Endothelial cell (in vitro differentiated cells): ENCODE data around the gene LRRC74A. TPM values are rescaled to one million over a fixed set of nuclear protein-coding genes. Genes with fewer than 3 reads are reported as not detected.

Experiments
- DNase-seq: peaks from one replicate; pipeline ENCODE4 v3.0.0; 2021; ENCODE audit warnings: low spot score
- H3K27ac Mint-ChIP-seq: one replicate; pipeline ENCODE4 v1.8.0; 2021; ENCODE audit warnings: mixed read lengths, inconsistent platforms; ENCODE audit not compliant: unreplicated experiment
- H3K27me3 Mint-ChIP-seq: one replicate; pipeline ENCODE4 v1.8.0; 2021; ENCODE audit warnings: mild to moderate bottlenecking, moderate library complexity, mixed read lengths, inconsistent platforms; ENCODE audit not compliant: unreplicated experiment
- H3K36me3 Mint-ChIP-seq: one replicate; pipeline ENCODE4 v1.8.0; 2021; ENCODE audit warnings: mild to moderate bottlenecking, low read depth, mixed read lengths, inconsistent platforms; ENCODE audit not compliant: unreplicated experiment
- H3K4me1 Mint-ChIP-seq: one replicate; pipeline ENCODE4 v1.8.0; 2021; ENCODE audit warnings: mild to moderate bottlenecking, mixed read lengths, inconsistent platforms; ENCODE audit not compliant: unreplicated experiment
- H3K4me3 Mint-ChIP-seq: one replicate; pipeline ENCODE4 v1.8.0; 2021; ENCODE audit warnings: mild to moderate bottlenecking, mixed read lengths, inconsistent platforms; ENCODE audit not compliant: unreplicated experiment
- H3K9me3 Mint-ChIP-seq: one replicate; pipeline ENCODE4 v1.8.0; 2021; ENCODE audit warnings: mixed read lengths, inconsistent platforms; ENCODE audit not compliant: unreplicated experiment
- total RNA-seq: library from RNA; stranded (reverse); fragmentation: NEBNext Ultra II Directional; extraction: Animal tissue kit (Norgen Biotek cat#: 25700); gene quantifications from one replicate; pipeline ENCODE4 v1.2.1, GENCODE V29; 2021; ENCODE audit not compliant: unreplicated experiment
- TF ChIP-seq, protein P1 (sequence below): fragments of 200-600 bp; sonication (generic); IDR thresholded peaks from one replicate; pipeline ENCODE4 v1.5.0; 2021; ENCODE audit warnings: antibody characterized with exemption; ENCODE audit not compliant: unreplicated experiment

Gene LRRC74A
- total RNA-seq, 1 donor from 2014 or later, result not detected

DNA sequence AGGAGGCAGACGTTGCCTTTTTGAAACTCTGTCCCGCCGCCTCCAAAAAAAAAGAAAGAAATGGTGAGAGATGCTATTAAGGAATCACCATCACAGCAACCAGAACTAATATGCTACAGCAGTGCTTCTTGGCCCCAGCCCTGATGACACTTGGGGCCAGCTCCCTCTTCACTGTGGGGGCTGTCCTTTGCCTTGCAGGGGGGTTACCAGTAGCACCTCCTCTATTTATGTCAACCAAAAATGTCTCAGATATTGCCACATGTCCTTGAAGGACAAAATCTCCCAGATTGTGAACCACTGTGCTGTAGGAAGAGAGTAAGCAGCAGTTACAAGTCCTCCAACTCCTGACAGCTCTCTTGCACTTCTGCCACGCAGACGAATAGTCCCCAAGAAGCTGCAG, 76.4 kb downstream of the LRRC74A start:
- Mint-ChIP-seq H3K27me3 (peaks cover 5% of the 10 kb centered on the region), H3K4me3 (no peak overlapping the region), H3K4me1 (no peaks in the 10 kb centered on the region), H3K9me3 (no peaks in the 10 kb centered on the region), H3K36me3 (peaks cover 6% of the 10 kb centered on the region), H3K27ac (no peak overlapping the region)
- no peak for DNase-seq
- TF ChIP-seq, protein P1, sequence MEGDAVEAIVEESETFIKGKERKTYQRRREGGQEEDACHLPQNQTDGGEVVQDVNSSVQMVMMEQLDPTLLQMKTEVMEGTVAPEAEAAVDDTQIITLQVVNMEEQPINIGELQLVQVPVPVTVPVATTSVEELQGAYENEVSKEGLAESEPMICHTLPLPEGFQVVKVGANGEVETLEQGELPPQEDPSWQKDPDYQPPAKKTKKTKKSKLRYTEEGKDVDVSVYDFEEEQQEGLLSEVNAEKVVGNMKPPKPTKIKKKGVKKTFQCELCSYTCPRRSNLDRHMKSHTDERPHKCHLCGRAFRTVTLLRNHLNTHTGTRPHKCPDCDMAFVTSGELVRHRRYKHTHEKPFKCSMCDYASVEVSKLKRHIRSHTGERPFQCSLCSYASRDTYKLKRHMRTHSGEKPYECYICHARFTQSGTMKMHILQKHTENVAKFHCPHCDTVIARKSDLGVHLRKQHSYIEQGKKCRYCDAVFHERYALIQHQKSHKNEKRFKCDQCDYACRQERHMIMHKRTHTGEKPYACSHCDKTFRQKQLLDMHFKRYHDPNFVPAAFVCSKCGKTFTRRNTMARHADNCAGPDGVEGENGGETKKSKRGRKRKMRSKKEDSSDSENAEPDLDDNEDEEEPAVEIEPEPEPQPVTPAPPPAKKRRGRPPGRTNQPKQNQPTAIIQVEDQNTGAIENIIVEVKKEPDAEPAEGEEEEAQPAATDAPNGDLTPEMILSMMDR, result no peak

GRCh38 chr14:76904100-76904739, 78.0 kb downstream of the LRRC74A start:
- TF ChIP-seq, protein P1, result no peak
- H3K27ac Mint-ChIP-seq, result no peak overlapping the region
- peaks cover 6% of the 10 kb centered on the region for H3K36me3 Mint-ChIP-seq
- H3K27me3 Mint-ChIP-seq, result peaks cover 6% of the 10 kb centered on the region
- H3K4me3 Mint-ChIP-seq, result no peak overlapping the region
- no peak for DNase-seq
- no peaks in the 10 kb centered on the region for H3K4me1 Mint-ChIP-seq
- H3K9me3 Mint-ChIP-seq, result no peaks in the 10 kb centered on the region

GRCh38 chr14:76904740-76905569, 78.7 kb downstream of the LRRC74A start:
- no peak for DNase-seq
- Mint-ChIP-seq H3K27ac (no peak overlapping the region), H3K4me1 (no peaks in the 10 kb centered on the region), H3K27me3 (peaks cover 6% of the 10 kb centered on the region), H3K4me3 (no peak overlapping the region), H3K36me3 (peaks cover 6% of the 10 kb centered on the region), H3K9me3 (no peaks in the 10 kb centered on the region)
- TF ChIP-seq, protein P1, result no peak

DNA sequence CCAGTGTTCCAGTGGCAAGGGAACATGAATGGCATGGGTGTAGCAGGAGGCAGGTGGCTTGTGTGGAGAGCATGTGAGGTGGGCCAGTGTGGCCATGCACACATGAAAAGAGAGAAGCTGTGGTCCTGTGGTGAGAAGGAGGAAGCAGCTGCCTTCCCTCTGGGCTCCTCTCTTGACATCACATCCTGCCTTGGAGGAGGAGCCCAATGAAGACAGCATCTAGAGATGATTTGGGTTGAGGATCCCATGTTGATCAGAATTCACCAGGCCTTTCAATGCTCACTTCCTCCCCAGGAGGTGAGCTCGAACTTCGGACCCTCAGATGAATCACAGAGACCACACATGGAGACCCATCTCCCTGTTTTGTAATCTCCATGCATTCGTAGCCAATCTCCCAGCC, 82.6 kb downstream of the LRRC74A start:
- TF ChIP-seq, protein P1, result no peak
- H3K27me3 Mint-ChIP-seq, result peaks cover 2% of the 10 kb centered on the region
- no peak for DNase-seq
- H3K4me1 Mint-ChIP-seq, result no peaks in the 10 kb centered on the region
- no peak overlapping the region for H3K27ac Mint-ChIP-seq
- H3K36me3 Mint-ChIP-seq, result no peaks in the 10 kb centered on the region
- H3K9me3 Mint-ChIP-seq, result no peaks in the 10 kb centered on the region
- no peak overlapping the region for H3K4me3 Mint-ChIP-seq

DNA sequence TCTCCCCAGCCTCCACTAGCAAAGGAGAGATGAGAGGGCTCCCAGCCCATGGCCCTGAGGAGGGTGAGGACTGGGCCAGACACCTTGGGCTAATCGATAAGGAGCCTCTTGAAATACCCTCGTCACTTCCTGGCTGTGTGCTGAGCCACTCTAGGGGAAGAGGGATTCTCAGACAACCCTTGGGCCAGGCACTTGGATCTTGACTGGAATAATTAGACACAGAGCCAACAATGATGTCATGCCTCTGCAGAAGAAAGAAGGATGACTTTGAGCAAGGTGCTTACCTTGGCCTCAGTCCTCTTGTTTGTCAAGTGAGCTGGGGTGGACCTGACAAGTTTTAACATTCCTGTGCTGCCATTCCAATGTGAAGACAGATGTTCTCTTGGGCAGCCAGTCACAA, 83.1 kb downstream of the LRRC74A start:
- peaks cover 2% of the 10 kb centered on the region for H3K27me3 Mint-ChIP-seq
- no peak overlapping the region for H3K27ac Mint-ChIP-seq
- no peak overlapping the region for H3K4me3 Mint-ChIP-seq
- no peaks in the 10 kb centered on the region for H3K36me3 Mint-ChIP-seq
- DNase-seq, result no peak
- TF ChIP-seq, protein P1, result no peak
- no peaks in the 10 kb centered on the region for H3K4me1 Mint-ChIP-seq
- H3K9me3 Mint-ChIP-seq, result no peaks in the 10 kb centered on the region
